HG03095 (cell line): ENCODE results near the gene FARP1.

ENCODE experiments used
- ATAC-seq: cut with Tn5 transposase; IDR thresholded peaks from one replicate; pipeline ENCODE4 v1.9.1; 2021; ENCODE audit warnings: moderate library complexity; ENCODE audit not compliant: unreplicated experiment

FARP1 gene

DNA sequence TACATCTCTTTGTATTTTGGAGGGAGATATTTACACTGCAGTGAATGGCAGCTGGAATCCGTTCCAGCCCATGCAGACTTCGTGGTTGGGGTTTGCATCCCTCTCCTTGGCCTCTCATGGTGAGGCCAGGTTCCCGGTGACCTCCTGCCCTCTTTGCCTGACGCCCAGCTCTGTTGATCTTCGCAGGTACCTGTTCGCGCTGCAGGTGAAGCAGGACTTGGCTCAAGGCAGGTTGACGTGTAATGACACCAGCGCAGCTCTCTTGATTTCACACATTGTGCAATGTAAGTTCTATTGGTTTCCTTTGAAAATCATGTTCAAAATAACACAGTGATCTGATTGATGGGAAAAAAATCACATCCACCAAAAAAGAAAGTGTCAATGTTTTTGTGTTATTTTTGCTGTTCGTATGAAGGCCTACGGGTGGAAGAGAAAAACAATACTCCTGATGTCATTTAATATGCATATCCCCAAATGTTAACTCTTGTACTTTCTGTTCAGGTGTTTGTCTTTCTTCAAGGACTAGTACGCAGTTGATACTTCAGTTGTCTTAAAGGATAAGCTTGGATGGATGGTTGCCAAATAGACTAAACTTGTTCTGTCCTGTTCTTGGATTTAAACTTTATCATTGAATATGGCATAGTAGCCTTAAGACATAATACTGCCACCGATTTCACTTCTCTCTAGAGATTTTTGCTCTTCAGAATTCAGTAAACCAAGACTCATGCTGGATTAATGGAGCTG, 234.9 kb downstream of the FARP1 start:
- ATAC-seq, result no peak

GRCh38 chr13:98384739-98385138, 241.8 kb downstream of the FARP1 start:
- ATAC-seq, result no peak

- ATAC-seq, result no peak
Observed at GRCh38 chr13:98385606-98386005, 242.7 kb downstream of the FARP1 start.

- no peak for ATAC-seq
Observed at GRCh38 chr13:98386637-98387036, 243.7 kb downstream of the FARP1 start.

DNA sequence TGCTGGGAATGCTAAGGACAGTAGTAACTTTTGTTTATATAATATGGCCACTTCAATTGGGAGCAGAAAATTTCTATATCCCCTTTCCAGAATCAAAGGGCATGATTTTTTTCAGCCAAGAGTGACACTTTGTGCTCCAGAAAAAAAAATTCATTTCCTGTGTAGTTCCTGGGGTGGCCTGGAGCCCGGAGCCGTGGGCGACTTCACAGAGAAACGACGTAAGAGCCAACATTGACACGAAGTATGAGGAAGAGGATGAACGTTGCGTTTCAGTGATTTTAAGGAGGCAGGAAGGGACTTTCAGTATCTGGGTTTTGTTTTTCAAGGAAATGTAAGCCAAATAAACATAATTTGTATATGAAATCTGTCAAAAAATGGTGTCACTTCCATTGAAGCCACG, 246.4 kb downstream of the FARP1 start:
- ATAC-seq, result no peak

- no peak for ATAC-seq
Observed at GRCh38 chr13:98390086-98390715, 247.3 kb downstream of the FARP1 start.

DNA sequence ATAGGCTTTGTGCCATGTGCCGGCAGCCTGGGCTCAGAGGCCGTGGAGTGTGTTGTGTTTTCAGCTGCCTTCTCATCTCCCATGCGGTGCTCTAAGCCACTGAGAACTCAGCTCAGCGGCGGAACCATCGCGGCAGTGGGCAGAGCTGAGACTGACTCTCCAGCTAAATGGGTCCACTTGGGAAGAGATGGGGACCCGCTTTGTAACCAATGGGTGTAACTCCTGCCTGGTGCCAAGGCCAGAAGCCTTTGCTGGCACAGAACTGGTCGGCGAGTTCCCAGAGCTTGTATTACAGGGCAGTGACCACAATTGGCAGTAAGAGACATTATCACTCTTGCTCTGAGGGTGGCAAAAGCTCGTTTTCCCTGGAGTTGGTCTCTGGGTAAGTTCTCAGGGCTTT, 251.0 kb downstream of the FARP1 start:
- ATAC-seq, result no peak

GRCh38 chr13:98394820-98395510, 252.1 kb downstream of the FARP1 start:
- ATAC-seq, result no peak

DNA sequence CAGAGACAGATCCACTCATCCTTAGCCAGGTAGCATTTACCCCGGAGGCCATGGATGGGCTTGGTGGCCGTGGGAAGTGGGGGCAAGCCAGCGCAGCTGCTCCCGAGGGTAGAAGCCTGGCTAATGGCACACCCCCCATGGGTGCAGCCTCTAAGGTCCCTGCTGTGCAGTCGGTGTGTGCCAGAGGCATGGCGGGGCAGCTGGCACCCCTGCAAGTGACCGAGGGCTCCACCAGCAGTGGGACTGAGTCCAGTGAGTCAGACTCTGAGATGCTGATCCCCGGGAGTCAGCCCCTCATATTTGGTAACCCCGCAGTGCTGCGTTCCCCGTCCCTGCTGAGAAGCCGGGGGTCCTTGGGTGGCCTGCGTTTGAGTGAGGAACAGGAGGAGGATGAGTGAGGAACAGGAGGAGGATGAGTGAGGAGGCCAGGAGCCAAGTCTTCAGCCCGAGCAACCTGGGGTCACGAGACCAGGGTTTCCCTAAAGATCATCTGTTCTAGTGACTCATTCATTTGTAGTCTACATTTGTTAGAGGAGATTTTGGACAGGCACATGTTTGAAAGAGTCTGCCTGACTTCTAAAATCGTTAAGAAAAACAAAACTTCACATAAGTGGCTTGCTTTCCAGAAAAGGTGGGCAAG, 253.3 kb downstream of the FARP1 start:
- ATAC-seq, result no peak

GRCh38 chr13:98397221-98397620, 254.3 kb downstream of the FARP1 start:
- ATAC-seq, result no peak

DNA sequence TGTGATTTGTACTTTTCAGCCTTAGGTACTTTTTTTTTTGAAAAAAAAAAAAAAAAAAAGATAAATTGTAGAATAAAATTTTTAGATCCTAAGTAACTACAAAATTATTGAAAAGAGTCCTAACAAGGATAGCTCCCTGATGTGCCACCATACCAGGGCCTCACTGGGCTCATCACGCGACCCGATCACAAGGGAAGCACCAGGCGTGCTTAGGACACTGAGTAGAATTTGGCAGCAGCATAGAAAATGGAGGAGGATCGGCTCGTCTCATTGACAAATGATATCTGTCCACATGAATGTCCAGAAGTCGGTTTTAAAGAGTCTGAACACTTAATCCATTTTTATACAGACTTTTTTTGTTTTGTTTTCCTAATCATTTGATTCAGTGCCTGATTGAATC, 255.0 kb downstream of the FARP1 start:
- ATAC-seq, result no peak

DNA sequence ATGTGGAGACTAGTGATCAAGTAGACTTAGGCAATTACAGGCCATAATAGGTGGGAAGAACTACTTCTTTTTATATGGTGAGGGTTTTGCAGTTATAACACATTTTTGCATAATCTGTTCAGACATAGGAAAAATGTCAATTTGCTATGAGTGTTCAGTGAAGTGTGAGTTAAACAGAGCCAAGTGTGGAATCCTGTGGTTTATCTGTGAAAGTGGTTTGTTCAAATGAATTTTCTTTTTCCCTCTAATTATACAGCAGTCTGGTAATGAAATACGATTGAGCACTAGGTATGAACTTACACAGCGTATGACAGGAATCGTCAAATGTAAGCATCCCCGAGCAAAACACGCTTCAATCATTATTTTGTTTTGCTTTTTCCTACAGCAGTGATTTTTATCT, 255.7 kb downstream of the FARP1 start:
- no peak for ATAC-seq

GRCh38 chr13:98399756-98400155, 256.9 kb downstream of the FARP1 start:
- ATAC-seq, result no peak

DNA sequence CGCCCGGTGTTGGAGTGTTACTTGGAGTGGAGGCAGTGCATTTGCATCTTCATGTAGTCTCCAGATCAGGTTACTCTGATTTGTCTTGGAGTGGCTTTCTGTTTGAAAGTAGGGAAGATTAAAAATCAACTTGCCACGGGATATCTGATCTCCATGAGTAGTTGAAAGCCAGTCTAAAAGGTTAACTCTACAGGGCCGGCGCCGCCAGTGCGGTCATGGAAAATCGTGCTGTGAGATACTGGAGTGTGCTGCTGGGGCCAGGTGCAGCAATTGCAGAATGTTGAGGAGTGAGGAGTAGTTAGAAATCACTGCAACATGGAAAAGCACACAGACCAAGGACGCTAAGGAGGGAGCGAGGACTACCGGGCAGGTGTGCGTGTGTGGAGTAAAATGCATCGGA, 259.0 kb downstream of the FARP1 start:
- ATAC-seq, result no peak

GRCh38 chr13:98403076-98403475, 260.2 kb downstream of the FARP1 start:
- no peak for ATAC-seq

DNA sequence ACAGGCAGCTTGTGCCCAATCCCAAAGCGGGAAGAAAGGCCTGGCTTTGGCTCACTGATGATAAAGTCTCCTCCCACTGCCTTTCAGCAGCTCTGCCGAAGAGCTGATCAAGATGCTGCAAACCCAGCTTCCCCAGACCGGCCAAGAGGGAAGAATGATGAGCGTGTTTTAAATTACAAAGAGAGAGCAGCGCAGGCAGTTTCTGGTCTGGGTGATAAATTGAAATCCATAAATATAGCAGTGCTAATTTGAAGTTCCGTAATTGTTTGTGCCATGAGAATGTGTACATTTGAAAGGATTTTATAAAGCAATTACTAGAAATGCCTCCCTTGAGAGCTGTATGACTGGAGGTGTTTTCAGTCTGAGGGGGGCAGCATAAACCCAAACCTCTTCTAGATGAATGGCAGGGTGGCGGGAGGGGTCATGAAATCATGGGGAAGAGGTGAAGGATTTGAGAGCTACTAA, 262.2 kb downstream of the FARP1 start:
- no peak for ATAC-seq

- no peak for ATAC-seq
Observed at GRCh38 chr13:98405690-98406344, 262.9 kb downstream of the FARP1 start.

DNA sequence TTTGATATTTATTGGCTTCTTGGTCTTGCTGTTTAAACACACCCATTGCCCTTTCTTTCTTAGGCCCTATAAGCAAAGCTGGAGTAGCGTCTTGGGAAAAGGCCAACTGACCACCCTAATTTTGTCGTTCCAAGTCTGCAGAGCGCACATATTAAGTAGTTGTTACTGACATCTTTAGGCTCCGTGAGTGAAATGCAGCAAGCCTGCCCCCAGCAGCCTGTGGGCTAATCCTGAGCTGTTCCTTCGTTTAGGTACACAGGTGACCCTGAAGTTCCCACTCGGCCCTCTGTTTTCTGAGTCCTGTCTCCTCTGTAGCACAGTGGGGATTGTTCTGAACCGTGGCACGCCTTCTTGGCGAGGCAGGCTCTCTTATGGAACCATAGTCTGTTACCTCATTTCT, 263.5 kb downstream of the FARP1 start:
- ATAC-seq, result no peak

DNA sequence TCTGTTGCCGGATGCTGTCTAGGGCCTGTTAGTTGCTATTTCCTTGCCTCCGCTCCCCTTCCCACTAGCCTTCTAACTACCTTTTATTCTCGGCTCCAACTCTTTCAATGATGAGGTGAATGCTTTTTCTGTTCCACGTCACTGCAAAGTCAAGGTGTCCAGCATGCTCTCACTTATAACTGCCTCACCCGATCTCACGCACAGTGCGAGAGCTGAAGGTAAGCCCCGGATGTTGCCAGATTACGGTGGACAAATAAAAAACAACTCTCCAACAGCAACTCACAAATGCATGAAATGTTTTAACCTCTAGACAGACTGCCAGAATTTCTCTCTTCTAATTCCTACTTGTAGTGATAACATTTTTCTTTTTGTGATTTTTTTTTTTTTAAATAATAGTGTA, 264.1 kb downstream of the FARP1 start:
- no peak for ATAC-seq

- ATAC-seq, result no peak
Observed at GRCh38 chr13:98407575-98407974, 264.7 kb downstream of the FARP1 start.

DNA sequence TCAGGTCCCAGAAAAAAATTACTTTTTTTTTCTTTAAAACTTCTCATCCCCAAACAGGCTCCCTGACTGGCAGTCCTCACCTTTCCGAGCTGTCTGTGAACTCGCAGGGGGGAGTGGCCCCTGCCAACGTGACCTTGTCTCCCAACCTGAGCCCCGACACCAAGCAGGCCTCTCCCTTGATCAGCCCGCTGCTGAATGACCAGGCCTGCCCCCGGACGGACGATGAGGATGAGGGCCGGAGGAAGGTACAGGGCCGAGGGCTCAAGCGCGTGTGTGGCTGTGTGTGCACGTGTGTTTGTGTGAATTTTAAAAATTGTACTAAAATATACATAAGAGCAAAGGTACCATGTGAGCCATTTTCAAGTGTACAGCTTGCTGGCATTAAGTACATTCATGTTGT, 266.4 kb downstream of the FARP1 start:
- no peak for ATAC-seq
